K562 (cell line): Measurements from ENCODE around the gene PRDM15. TPM values are rescaled to one million over a fixed set of nuclear protein-coding genes. Genes with fewer than 3 reads are reported as not detected.

Experiments used
- ATAC-seq: fragments of 200-7000 bp; cut with Tn5 transposase; 3 replicates; pipeline ENCODE4 v1.9.1; 2020; ENCODE audit warnings: moderate library complexity
- BruUV-seq: library from RNA; stranded (reverse); fragments of 400-500 nt; replicated peaks from 2 replicates; lab custom pipeline; 2021; lab: Mats Ljungman, UMichigan
- CTCF ChIA-PET: fragments of 300-600 bp; formaldehyde crosslinking; extraction: SDS; loops from one replicate; lab custom pipeline; 2021; ENCODE audit warnings: low intra/inter-chr PET ratio; lab: Yijun Ruan, JAX
- POLR2A ChIA-PET: fragments of 300-600, 350-650 bp; sonication (Branson Sonifier 250); formaldehyde crosslinking; extraction: SDS; loops from one replicate; lab custom pipeline; 2021; ENCODE audit warnings: antibody characterized with exemption, inconsistent platforms; lab: Yijun Ruan, JAX
- DNase-seq, 4 experiments: peaks; one replicate each; pipeline versions ENCODE4 v3.0.0 to v3.0.0-alpha.2; 2011 to 2018; ENCODE audit warnings: low spot score in 3 of 4, mixed read lengths in 3 of 4; ENCODE audit errors: extremely low read depth in 1 of 4
- FAIRE-seq: peaks from 2 replicates; lab custom pipeline; 2011; peaks lifted over from hg19 to GRCh38; lab: Jason Lieb, UNC
- H2AFZ ChIP-seq: 2 replicates; pipeline ENCODE4 v1.6.0; 2011; ENCODE audit warnings: low read depth, low read length, control low read depth, inconsistent platforms
- H3K27ac ChIP-seq: fragments of 200-600 bp; 3 replicates; pipeline ENCODE4 v1.8.0; 2011; ENCODE audit warnings: low read depth, mild to moderate bottlenecking, control low read depth, inconsistent platforms, low read length, moderate library complexity, mixed read lengths; ENCODE audit errors: extremely low read depth
- H3K27me3 ChIP-seq, 2 experiments: fragments of 300-600 bp in 1 of 2; 2 replicates in 1 of 2; 3 replicates in 1 of 2; pipeline versions ENCODE4 v1.6.0 to v1.8.0; 2011; ENCODE audit warnings: inconsistent platforms in 2 of 2, low read length in 2 of 2, mild to moderate bottlenecking in 1 of 2, mixed read lengths in 1 of 2, moderate library complexity in 1 of 2; ENCODE audit not compliant: control insufficient read depth in 2 of 2, insufficient read depth in 2 of 2
- H3K36me3 ChIP-seq: fragments of 300-600 bp; 3 replicates; pipeline ENCODE4 v1.8.0; 2011; ENCODE audit warnings: mild to moderate bottlenecking, low read length, inconsistent platforms; ENCODE audit not compliant: control insufficient read depth, insufficient read depth
- H3K4me1 ChIP-seq, 2 experiments: fragments of 200-600 bp in 1 of 2; replicated peaks in 1 of 2; 2 replicates in 1 of 2; 3 replicates in 1 of 2; pipeline versions ENCODE4 v1.5.1 to v1.8.0; 2011; ENCODE audit warnings: inconsistent platforms in 2 of 2, low read length in 2 of 2, mild to moderate bottlenecking in 1 of 2, mixed read lengths in 1 of 2, moderate library complexity in 1 of 2; ENCODE audit not compliant: control insufficient read depth in 2 of 2, insufficient read depth in 2 of 2
- H3K4me2 ChIP-seq: 2 replicates; pipeline ENCODE4 v1.6.1; 2011; ENCODE audit warnings: low read length, control low read depth, inconsistent platforms, mixed read lengths; ENCODE audit not compliant: insufficient read depth
- H3K4me3 ChIP-seq: fragments of 200-600 bp; sonication (generic), shearing (Covaris generic); 2 replicates; pipeline ENCODE4 v1.5.1; 2016; ENCODE audit warnings: control low read depth, inconsistent platforms
- H3K79me2 ChIP-seq: fragments of 200-600 bp; 3 replicates; pipeline ENCODE4 v1.8.0; 2011; ENCODE audit warnings: low read length, inconsistent platforms; ENCODE audit not compliant: control insufficient read depth, insufficient read depth
- H3K9ac ChIP-seq, 2 experiments: 2 replicates each; pipeline versions ENCODE4 v1.6.0 to v1.6.1; 2011; ENCODE audit warnings: low read depth in 2 of 2, low read length in 2 of 2, control low read depth in 1 of 2, inconsistent platforms in 1 of 2, mild to moderate bottlenecking in 1 of 2, mixed read lengths in 1 of 2; ENCODE audit not compliant: insufficient read depth in 1 of 2
- H3K9me1 ChIP-seq: one replicate; pipeline ENCODE4 v1.6.0; 2011; ENCODE audit warnings: inconsistent platforms, mild to moderate bottlenecking, low read length, moderate library complexity; ENCODE audit not compliant: control insufficient read depth, insufficient read depth
- H3K9me3 ChIP-seq: replicated peaks from 2 replicates; pipeline ENCODE4 v1.5.1; 2011; ENCODE audit warnings: low read depth, low read length, inconsistent platforms; ENCODE audit not compliant: control insufficient read depth, insufficient read depth
- H4K20me1 ChIP-seq: replicated peaks from 2 replicates; pipeline ENCODE4 v1.6.1; 2011; ENCODE audit warnings: low read length, inconsistent platforms, mixed read lengths; ENCODE audit not compliant: control insufficient read depth, insufficient read depth
- BRCA1 ChIP-seq, 2 experiments: fragments of 450-650 bp in 1 of 2; sonication (generic) in 1 of 2; formaldehyde crosslinking in 1 of 2; IDR thresholded peaks; 2 replicates each; pipeline versions ENCODE4 v1.5.0 to v1.6.1; 2017 to 2020; ENCODE audit warnings: mild to moderate bottlenecking in 1 of 2, missing genetic modification reagents in 1 of 2
- CBX8 ChIP-seq: fragments of 200-600 bp; sonication (generic); IDR thresholded peaks from 2 replicates; pipeline ENCODE4 v1.6.1; 2012; ENCODE audit warnings: borderline replicate concordance, mixed run types, low read depth, mild to moderate bottlenecking, moderate library complexity, mixed read lengths, low read length, control low read depth, inconsistent platforms; ENCODE audit not compliant: poor library complexity, severe bottlenecking; ENCODE audit errors: extremely low read depth
- FOXJ2 ChIP-seq: fragments of 200-800 bp; sonication (Bioruptor generic); IDR thresholded peaks from 2 replicates; pipeline ENCODE4 v1.6.1; 2016; ENCODE audit warnings: missing genetic modification characterization, missing compliant biosample characterization
- GTF2A2 ChIP-seq: IDR thresholded peaks from 2 replicates; pipeline ENCODE4 v1.6.1; 2016; ENCODE audit warnings: mild to moderate bottlenecking, missing genetic modification characterization, missing compliant biosample characterization
- SLC30A9 ChIP-seq: fragments of 250-450 bp; sonication (Bioruptor Pico); IDR thresholded peaks from 2 replicates; pipeline ENCODE4 v1.8.0; 2022; ENCODE audit warnings: mild to moderate bottlenecking, moderate library complexity
- U2AF2 ChIP-seq: fragments of 200-400 bp; formaldehyde crosslinking; optimal IDR thresholded peaks from 2 replicates; pipeline ENCODE3; 2017; ENCODE audit warnings: low read depth, mild to moderate bottlenecking, low read length
- WHSC1 ChIP-seq: IDR thresholded peaks from one replicate; pipeline ENCODE4 v1.6.1; 2012; ENCODE audit warnings: low read length, control low read depth, inconsistent platforms
- XRCC4 ChIP-seq: IDR thresholded peaks from one replicate; pipeline ENCODE4 v1.6.1; 2011; ENCODE audit not compliant: insufficient read depth, insufficient read length; ENCODE audit errors: extremely low read depth
- WGBS: fragments of 100-300 bp; shearing (Covaris generic); methylation state at CpG from one replicate; pipeline ENCODE4 v1.1.6; 2016; ENCODE audit warnings: low coverage, mixed read lengths; ENCODE audit not compliant: insufficient coverage; ENCODE audit errors: missing lambda C conversion rate; 5-methylcytosine and 5-hydroxymethylcytosine counted together
- in situ Hi-C: fragments of 300-500 bp; cut with MboI; formaldehyde crosslinking; loops from 4 replicates; pipeline ENCODE4 v1.15.0; 2018; ENCODE audit warnings: inconsistent platforms, mixed read lengths
- intact Hi-C: fragments of 100-400 bp; cut with micrococcal nuclease; formaldehyde crosslinking; loops from 2 replicates; pipeline ENCODE4 v1.14.2; 2022
- polyA plus RNA-seq, 8 experiments: library from polyadenylated mRNA; depleted of rRNA in 4 of 8; stranded (reverse) in 5 of 8; unstranded in 3 of 8; fragments of >200 nt; fragmentation: Nextera tagmentation in 2 of 8; fragmentation: Illumina TruSeq in 1 of 8; extraction: Ambion mirVana in 2 of 8; extraction: Trizol in 1 of 8; gene quantifications; 2 replicates each; pipeline versions ENCODE4 v1.2.1 to v1.2.3, GENCODE V29; 2011 to 2014; ENCODE audit warnings: inconsistent platforms in 1 of 8, missing spikeins in 1 of 8
- total RNA-seq, 7 experiments: library from RNA; depleted of rRNA in 6 of 7; stranded (reverse); fragments of >200 nt in 6 of 7; fragmentation: Illumina TruSeq in 2 of 7; extraction: Trizol in 2 of 7; gene quantifications; 2 replicates each; pipeline versions ENCODE4 v1.2.1 to v1.2.3, GENCODE V29; 2011 to 2021; ENCODE audit warnings: low replicate concordance in 1 of 7
- TF ChIP-seq, protein P1 (sequence below): fragments of 450-650 bp; IDR thresholded peaks from 2 replicates; pipeline ENCODE4 v1.6.1; 2017; ENCODE audit warnings: mild to moderate bottlenecking, moderate library complexity
- TF ChIP-seq, protein P2 (sequence below): fragments of 250-450 bp; sonication (Bioruptor Pico); IDR thresholded peaks from 2 replicates; pipeline ENCODE4 v1.4.0; 2020; ENCODE audit warnings: mild to moderate bottlenecking, moderate library complexity, borderline replicate concordance
- TF ChIP-seq, protein P3 (sequence below): fragments of 250-450 bp; sonication (Bioruptor Pico); IDR thresholded peaks from 2 replicates; pipeline ENCODE4 v1.4.0; 2020

Gene PRDM15
- total and polyA plus RNA-seq, 9 of the 15 experiments (the other 6 are each of a cell fraction or from before 2014, with no cell fraction given) = 0.93 to 9.2 (median 6.2) TPM

DNA sequence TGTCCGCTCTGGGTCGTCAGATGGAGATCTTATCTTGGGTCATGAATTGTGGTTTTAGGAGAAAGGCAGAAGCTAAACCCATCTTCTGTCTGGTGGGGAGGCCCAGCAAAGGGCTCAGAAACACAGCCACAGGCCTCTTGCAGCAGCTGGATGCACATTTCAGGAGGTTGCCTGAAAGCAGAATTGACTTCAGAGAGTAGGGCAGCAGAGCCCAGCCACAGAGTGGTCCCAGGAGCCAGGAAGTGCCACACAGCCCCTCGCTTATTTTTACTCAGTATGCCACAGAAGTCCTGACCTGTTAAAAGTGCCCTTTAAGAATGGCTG, 104.0 kb downstream of the PRDM15 start:
- no peaks in the 10 kb centered on the region for H3K9me3 ChIP-seq
- in situ Hi-C loops = no loop called here
- intact Hi-C loops = loop anchor here (10.0 kb wide), 1 partner anchor 490 kb away; no protein-coding TSS in a partner anchor
- no peak overlapping the region for H2AFZ ChIP-seq
- FAIRE-seq = no peak
- WGBS = 3% methylated on average over 3 of the region's 3 CpGs
- H3K9ac ChIP-seq = no peak overlapping the region
- ChIA-PET POLR2A (interaction anchor here (1.0 kb wide), 2 partner anchors 11 to 29 kb away, joined by 3 to 5 read pairs; no protein-coding TSS in a partner anchor), CTCF (no interaction called here)
- peaks cover 13% of the 10 kb centered on the region; the same call in 1 of the 2 replicates for H4K20me1 ChIP-seq
- no TSS peak for BruUV-seq
- no peaks in the 10 kb centered on the region for H3K36me3 ChIP-seq
- H3K27ac ChIP-seq = no peak overlapping the region
- peaks cover 60 to 65% of the 10 kb centered on the region in 2 experiments for H3K27me3 ChIP-seq
- H3K9me1 ChIP-seq = no peaks in the 10 kb centered on the region
- no peak overlapping the region for H3K4me3 ChIP-seq
- H3K4me2 ChIP-seq = no peak overlapping the region
- ATAC-seq = no peak
- TF ChIP-seq GTF2A2 (tag) (no peak), CBX8 (no peak), U2AF2 (no peak), FOXJ2 (tag) (no peak), XRCC4 (no peak), SLC30A9 (CRISPR knock-in tag) (no peak), BRCA1 (IDR thresholded peaks at IDR 0.05) (no peak), BRCA1 (CRISPR knock-in tag; IDR thresholded peaks at IDR 0.05) (no peak), WHSC1 (no peak)
- TF ChIP-seq, protein P1, sequence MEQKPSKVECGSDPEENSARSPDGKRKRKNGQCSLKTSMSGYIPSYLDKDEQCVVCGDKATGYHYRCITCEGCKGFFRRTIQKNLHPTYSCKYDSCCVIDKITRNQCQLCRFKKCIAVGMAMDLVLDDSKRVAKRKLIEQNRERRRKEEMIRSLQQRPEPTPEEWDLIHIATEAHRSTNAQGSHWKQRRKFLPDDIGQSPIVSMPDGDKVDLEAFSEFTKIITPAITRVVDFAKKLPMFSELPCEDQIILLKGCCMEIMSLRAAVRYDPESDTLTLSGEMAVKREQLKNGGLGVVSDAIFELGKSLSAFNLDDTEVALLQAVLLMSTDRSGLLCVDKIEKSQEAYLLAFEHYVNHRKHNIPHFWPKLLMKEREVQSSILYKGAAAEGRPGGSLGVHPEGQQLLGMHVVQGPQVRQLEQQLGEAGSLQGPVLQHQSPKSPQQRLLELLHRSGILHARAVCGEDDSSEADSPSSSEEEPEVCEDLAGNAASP = no peak
- TF ChIP-seq, protein P2, sequence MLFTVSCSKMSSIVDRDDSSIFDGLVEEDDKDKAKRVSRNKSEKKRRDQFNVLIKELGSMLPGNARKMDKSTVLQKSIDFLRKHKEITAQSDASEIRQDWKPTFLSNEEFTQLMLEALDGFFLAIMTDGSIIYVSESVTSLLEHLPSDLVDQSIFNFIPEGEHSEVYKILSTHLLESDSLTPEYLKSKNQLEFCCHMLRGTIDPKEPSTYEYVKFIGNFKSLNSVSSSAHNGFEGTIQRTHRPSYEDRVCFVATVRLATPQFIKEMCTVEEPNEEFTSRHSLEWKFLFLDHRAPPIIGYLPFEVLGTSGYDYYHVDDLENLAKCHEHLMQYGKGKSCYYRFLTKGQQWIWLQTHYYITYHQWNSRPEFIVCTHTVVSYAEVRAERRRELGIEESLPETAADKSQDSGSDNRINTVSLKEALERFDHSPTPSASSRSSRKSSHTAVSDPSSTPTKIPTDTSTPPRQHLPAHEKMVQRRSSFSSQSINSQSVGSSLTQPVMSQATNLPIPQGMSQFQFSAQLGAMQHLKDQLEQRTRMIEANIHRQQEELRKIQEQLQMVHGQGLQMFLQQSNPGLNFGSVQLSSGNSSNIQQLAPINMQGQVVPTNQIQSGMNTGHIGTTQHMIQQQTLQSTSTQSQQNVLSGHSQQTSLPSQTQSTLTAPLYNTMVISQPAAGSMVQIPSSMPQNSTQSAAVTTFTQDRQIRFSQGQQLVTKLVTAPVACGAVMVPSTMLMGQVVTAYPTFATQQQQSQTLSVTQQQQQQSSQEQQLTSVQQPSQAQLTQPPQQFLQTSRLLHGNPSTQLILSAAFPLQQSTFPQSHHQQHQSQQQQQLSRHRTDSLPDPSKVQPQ (CRISPR knock-in tag) = no peak
- TF ChIP-seq, protein P3, sequence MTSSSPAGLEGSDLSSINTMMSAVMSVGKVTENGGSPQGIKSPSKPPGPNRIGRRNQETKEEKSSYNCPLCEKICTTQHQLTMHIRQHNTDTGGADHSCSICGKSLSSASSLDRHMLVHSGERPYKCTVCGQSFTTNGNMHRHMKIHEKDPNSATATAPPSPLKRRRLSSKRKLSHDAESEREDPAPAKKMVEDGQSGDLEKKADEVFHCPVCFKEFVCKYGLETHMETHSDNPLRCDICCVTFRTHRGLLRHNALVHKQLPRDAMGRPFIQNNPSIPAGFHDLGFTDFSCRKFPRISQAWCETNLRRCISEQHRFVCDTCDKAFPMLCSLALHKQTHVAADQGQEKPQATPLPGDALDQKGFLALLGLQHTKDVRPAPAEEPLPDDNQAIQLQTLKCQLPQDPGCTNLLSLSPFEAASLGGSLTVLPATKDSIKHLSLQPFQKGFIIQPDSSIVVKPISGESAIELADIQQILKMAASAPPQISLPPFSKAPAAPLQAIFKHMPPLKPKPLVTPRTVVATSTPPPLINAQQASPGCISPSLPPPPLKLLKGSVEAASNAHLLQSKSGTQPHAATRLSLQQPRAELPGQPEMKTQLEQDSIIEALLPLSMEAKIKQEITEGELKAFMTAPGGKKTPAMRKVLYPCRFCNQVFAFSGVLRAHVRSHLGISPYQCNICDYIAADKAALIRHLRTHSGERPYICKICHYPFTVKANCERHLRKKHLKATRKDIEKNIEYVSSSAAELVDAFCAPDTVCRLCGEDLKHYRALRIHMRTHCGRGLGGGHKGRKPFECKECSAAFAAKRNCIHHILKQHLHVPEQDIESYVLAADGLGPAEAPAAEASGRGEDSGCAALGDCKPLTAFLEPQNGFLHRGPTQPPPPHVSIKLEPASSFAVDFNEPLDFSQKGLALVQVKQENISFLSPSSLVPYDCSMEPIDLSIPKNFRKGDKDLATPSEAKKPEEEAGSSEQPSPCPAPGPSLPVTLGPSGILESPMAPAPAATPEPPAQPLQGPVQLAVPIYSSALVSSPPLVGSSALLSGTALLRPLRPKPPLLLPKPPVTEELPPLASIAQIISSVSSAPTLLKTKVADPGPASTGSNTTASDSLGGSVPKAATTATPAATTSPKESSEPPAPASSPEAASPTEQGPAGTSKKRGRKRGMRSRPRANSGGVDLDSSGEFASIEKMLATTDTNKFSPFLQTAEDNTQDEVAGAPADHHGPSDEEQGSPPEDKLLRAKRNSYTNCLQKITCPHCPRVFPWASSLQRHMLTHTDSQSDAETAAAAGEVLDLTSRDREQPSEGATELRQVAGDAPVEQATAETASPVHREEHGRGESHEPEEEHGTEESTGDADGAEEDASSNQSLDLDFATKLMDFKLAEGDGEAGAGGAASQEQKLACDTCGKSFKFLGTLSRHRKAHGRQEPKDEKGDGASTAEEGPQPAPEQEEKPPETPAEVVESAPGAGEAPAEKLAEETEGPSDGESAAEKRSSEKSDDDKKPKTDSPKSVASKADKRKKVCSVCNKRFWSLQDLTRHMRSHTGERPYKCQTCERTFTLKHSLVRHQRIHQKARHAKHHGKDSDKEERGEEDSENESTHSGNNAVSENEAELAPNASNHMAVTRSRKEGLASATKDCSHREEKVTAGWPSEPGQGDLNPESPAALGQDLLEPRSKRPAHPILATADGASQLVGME (CRISPR knock-in tag) = no peak
- no peaks in the 10 kb centered on the region for H3K79me2 ChIP-seq
- H3K4me1 ChIP-seq = peaks cover 0 to 12% of the 10 kb centered on the region in 2 experiments; a peak in 2 of 5 replicates
- no peak for DNase-seq
